Pons (tissue), 1 donor: ENCODE results near the gene HAND1.

Experiments used
- DNase-seq: peaks from one replicate; pipeline ENCODE4 v3.0.0-alpha.2; 2016; ENCODE audit warnings: low spot score

The HAND1 gene

GRCh38 chr5:154455585-154455984 lies 22.4 kb downstream of the HAND1 start:
- no peak for DNase-seq

- no peak for DNase-seq
Observed at GRCh38 chr5:154451957-154452356, 26.1 kb downstream of the HAND1 start.

GRCh38 chr5:154449786-154450185 lies 28.2 kb downstream of the HAND1 start:
- DNase-seq: no peak

GRCh38 chr5:154447089-154447725 lies 30.8 kb downstream of the HAND1 start:
- DNase-seq: no peak

- DNase-seq: peak; percentile 30
Observed at GRCh38 chr5:154446195-154447088, 31.6 kb downstream of the HAND1 start.

- DNase-seq: peak; percentile 97
Observed at GRCh38 chr5:154445422-154446194, 32.4 kb downstream of the HAND1 start, which contains the start of gene SAP30L. Gene SAP30L (plus strand): TSS chr5:154445997. CDS start chr5:154446605, 608 bp downstream.

- no peak for DNase-seq
Observed at GRCh38 chr5:154444556-154445421, 33.2 kb downstream of the HAND1 start.

- DNase-seq: no peak
Observed at GRCh38 chr5:154442801-154443200, 35.2 kb downstream of the HAND1 start.

GRCh38 chr5:154440540-154440939 lies 37.5 kb downstream of the HAND1 start:
- no peak for DNase-seq

- DNase-seq: no peak
Observed at GRCh38 chr5:154437281-154437965, 40.6 kb downstream of the HAND1 start.

GRCh38 chr5:154435226-154435625 lies 42.8 kb downstream of the HAND1 start:
- DNase-seq: no peak

GRCh38 chr5:154430961-154431630 lies 46.9 kb downstream of the HAND1 start:
- DNase-seq: no peak

GRCh38 chr5:154430466-154430865 lies 47.6 kb downstream of the HAND1 start:
- DNase-seq: no peak

GRCh38 chr5:154429341-154429740 lies 48.7 kb downstream of the HAND1 start:
- DNase-seq: no peak

GRCh38 chr5:154428208-154428607 lies 49.8 kb downstream of the HAND1 start:
- DNase-seq: no peak
